Activated T-cell treated with anti-CD3 and anti-CD28 coated beads, Interleukin-2, amount 50 U/mL, for 4 hours (primary cell): Measurements from ENCODE around the gene ZIK1. TPM values are rescaled to one million over a fixed set of nuclear protein-coding genes. Genes with fewer than 3 reads are reported as not detected.

Source experiments
- ATAC-seq, 2 donors: fragments of 200-7000 bp; cut with Tn5 transposase; one replicate each; pipeline ENCODE4 v1.10.0; 2021
- DNase-seq: peaks from one replicate; pipeline ENCODE4 v3.0.0-alpha.2; 2020
- H3K27me3 Mint-ChIP-seq: one replicate; pipeline ENCODE4 v1.8.0; 2021; ENCODE audit warnings: low read depth, mixed read lengths
- H3K36me3 Mint-ChIP-seq: one replicate; pipeline ENCODE4 v1.8.0; 2022; ENCODE audit warnings: mixed read lengths; ENCODE audit not compliant: insufficient read depth
- H3K4me1 Mint-ChIP-seq: one replicate; pipeline ENCODE4 v1.8.0; 2021; ENCODE audit warnings: low read depth, mixed read lengths
- H3K4me3 Mint-ChIP-seq: one replicate; pipeline ENCODE4 v1.8.0; 2021; ENCODE audit warnings: mild to moderate bottlenecking, moderate library complexity, mixed read lengths
- H3K9me3 Mint-ChIP-seq: one replicate; pipeline ENCODE4 v1.8.0; 2021; ENCODE audit warnings: mixed read lengths
- total RNA-seq, 3 donors: library from RNA; stranded (reverse); gene quantifications; one replicate each; pipeline ENCODE4 v1.2.1, GENCODE V29; 2021

Gene ZIK1
- total RNA-seq, 3 donors from 2014 or later = 3.7 to 5.6 (median 5.1) TPM

- H3K27me3 Mint-ChIP-seq = no peaks in the 10 kb centered on the region
- peak overlapping the region; percentile 87 for H3K4me3 Mint-ChIP-seq
- H3K4me1 Mint-ChIP-seq = peaks cover 23% of the 10 kb centered on the region
- no peak for ATAC-seq
- peaks cover 38% of the 10 kb centered on the region for H3K9me3 Mint-ChIP-seq
- H3K36me3 Mint-ChIP-seq = peaks cover 43% of the 10 kb centered on the region
- DNase-seq = no peak
Measured at GRCh38 chr19:57633832-57634131, 49.8 kb downstream of the ZIK1 start.

DNA sequence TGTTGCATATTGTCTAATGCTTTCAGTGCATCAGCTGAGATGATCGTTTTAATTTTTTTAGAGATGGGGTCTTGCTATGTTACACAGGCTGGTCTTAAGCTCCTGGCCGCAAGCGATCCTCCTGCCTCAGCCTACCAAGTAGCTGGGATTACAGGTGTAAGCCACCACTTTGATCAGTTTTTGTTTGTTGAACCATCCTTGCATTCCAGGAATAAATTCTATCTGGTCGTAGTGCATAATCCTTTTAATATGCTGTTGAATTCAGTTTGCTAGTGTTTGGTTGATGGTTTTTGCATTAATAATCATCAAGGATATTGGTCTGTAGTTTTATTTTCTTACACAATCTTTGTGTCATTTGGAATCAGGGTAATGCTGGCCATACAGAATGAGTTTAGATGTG, 53.4 kb downstream of the ZIK1 start:
- H3K9me3 Mint-ChIP-seq = peaks cover 60% of the 10 kb centered on the region

GRCh38 chr19:57641715-57642234, 57.8 kb downstream of the ZIK1 start:
- peaks cover 67% of the 10 kb centered on the region for H3K36me3 Mint-ChIP-seq
- H3K4me1 Mint-ChIP-seq = no peaks in the 10 kb centered on the region
- DNase-seq (no peak), ATAC-seq (no peak)
- no peaks in the 10 kb centered on the region for H3K27me3 Mint-ChIP-seq
- H3K4me3 Mint-ChIP-seq = no peak overlapping the region
- peaks cover 65% of the 10 kb centered on the region for H3K9me3 Mint-ChIP-seq

More for the DNA sequence above, 53.4 kb downstream of the ZIK1 start:
- H3K4me3 Mint-ChIP-seq = no peak overlapping the region
- ATAC-seq (no peak), DNase-seq (no peak)
- H3K4me1 Mint-ChIP-seq = peaks cover 23% of the 10 kb centered on the region
- H3K36me3 Mint-ChIP-seq = peaks cover 79% of the 10 kb centered on the region
- H3K27me3 Mint-ChIP-seq = no peaks in the 10 kb centered on the region

GRCh38 chr19:57642396-57643046, 58.6 kb downstream of the ZIK1 start:
- ATAC-seq = no peak
- no peaks in the 10 kb centered on the region for H3K4me1 Mint-ChIP-seq
- peaks cover 61% of the 10 kb centered on the region for H3K36me3 Mint-ChIP-seq
- peaks cover 60% of the 10 kb centered on the region for H3K9me3 Mint-ChIP-seq
- no peak for DNase-seq
- H3K4me3 Mint-ChIP-seq = no peak overlapping the region
- H3K27me3 Mint-ChIP-seq = no peaks in the 10 kb centered on the region

Other genes with a start within 250 kb of the ZIK1 start
- 1 to 10 TPM; 3.3 to 4.5 (median 4.1) TPM for gene ZNF304, start 232.9 kb upstream of the ZIK1 start, total RNA-seq
- gene TRAPPC2B, start 220.6 kb upstream of the ZIK1 start, total RNA-seq = 1 to 10 TPM; 1.8 to 4.5 (median 3.3) TPM
- gene ZNF547, start 220.6 kb upstream of the ZIK1 start, total RNA-seq = under 1 TPM; 0.63 to 0.76 (median 0.71) TPM
- 10 to 100 TPM in 1 of 3 donors, 1 to 10 TPM in 2; 6.3 to 10.7 (median 8.7) TPM for gene ZNF548, start 194.3 kb upstream of the ZIK1 start, total RNA-seq
- gene ZNF17, start 173.0 kb upstream of the ZIK1 start, total RNA-seq = 10 to 100 TPM in 2 of 3 donors, 1 to 10 TPM in 1; 8.9 to 11.1 (median 10.8) TPM
- 10 to 100 TPM; 23.2 to 32.8 (median 26.5) TPM for gene ZNF749, start 148.8 kb upstream of the ZIK1 start, total RNA-seq
- under 1 TPM in 1 of 3 donors, not detected in 2; 0.08 TPM for gene VN1R1, start 127.0 kb upstream of the ZIK1 start, total RNA-seq
- 1 to 10 TPM; 3.1 to 3.7 (median 3.2) TPM for gene ZNF772, start 106.6 kb upstream of the ZIK1 start, total RNA-seq
- gene ZNF419, start 96.4 kb upstream of the ZIK1 start, total RNA-seq = 1 to 10 TPM; 3.3 to 4.2 (median 3.9) TPM
- 1 to 10 TPM; 4.5 to 4.6 (median 4.5) TPM for gene ZNF773, start 84.2 kb upstream of the ZIK1 start, total RNA-seq
- 1 to 10 TPM; 3.2 to 4.1 (median 3.8) TPM for gene ZNF549, start 56.8 kb upstream of the ZIK1 start, total RNA-seq
- 10 to 100 TPM in 1 of 3 donors, 1 to 10 TPM in 2; 8.3 to 10.9 (median 8.7) TPM for gene ZNF550, start 24.3 kb upstream of the ZIK1 start, total RNA-seq
- gene ZNF416, start 5.2 kb upstream of the ZIK1 start, total RNA-seq = 1 to 10 TPM; 2.8 to 2.9 (median 2.8) TPM
- gene ZNF530, start 15.7 kb downstream of the ZIK1 start, total RNA-seq = 1 to 10 TPM; 4.7 to 7.7 (median 4.9) TPM
- 10 to 100 TPM; 13.7 to 18.9 (median 13.7) TPM for gene ZNF134, start 30.1 kb downstream of the ZIK1 start, total RNA-seq
- gene ZNF211, start 49.0 kb downstream of the ZIK1 start, total RNA-seq = 1 to 10 TPM; 4.1 to 4.5 (median 4.4) TPM
- gene ZSCAN4, start 84.8 kb downstream of the ZIK1 start, total RNA-seq = not detected
- gene ZNF551, start 97.8 kb downstream of the ZIK1 start, total RNA-seq = 1 to 10 TPM; 8.7 to 9.7 (median 9.2) TPM
- 1 to 10 TPM; 1.3 to 2.1 (median 1.6) TPM for gene ZNF154, start 125.1 kb downstream of the ZIK1 start, total RNA-seq
- gene ZNF671, start 143.5 kb downstream of the ZIK1 start, total RNA-seq = 1 to 10 TPM; 4.0 to 6.9 (median 5.9) TPM
- gene ZNF776, start 162.7 kb downstream of the ZIK1 start, total RNA-seq = 1 to 10 TPM; 5.5 to 7.6 (median 5.7) TPM
- gene ZNF586, start 185.5 kb downstream of the ZIK1 start, total RNA-seq = 10 to 100 TPM; 14.7 to 17.6 (median 15.5) TPM
- gene ZNF552, start 230.8 kb downstream of the ZIK1 start, total RNA-seq = 1 to 10 TPM; 6.4 to 7.9 (median 6.6) TPM
- 10 to 100 TPM; 22.6 to 29.1 (median 27.9) TPM for gene ZNF587B, start 246.2 kb downstream of the ZIK1 start, total RNA-seq